CD4-positive, alpha-beta T cell (primary cell): ENCODE data around the gene RALY. TPM values are rescaled to one million over a fixed set of nuclear protein-coding genes. Genes with fewer than 3 reads are reported as not detected.

Source experiments
- ATAC-seq: fragments of 200-7000 bp; cut with Tn5 transposase; one replicate; pipeline ENCODE4 v1.10.0; 2022; ENCODE audit warnings: mild to moderate bottlenecking; ENCODE audit not compliant: poor library complexity
- CTCF ChIA-PET: fragments of 350-600 bp; sonication (Branson Sonifier 250); formaldehyde crosslinking; loops from one replicate; lab custom pipeline; 2021; ENCODE audit warnings: antibody characterized with exemption, inconsistent platforms; lab: Charles Lee
- POLR2A ChIA-PET: fragments of 350-600 bp; sonication (Branson Sonifier 250); formaldehyde crosslinking; loops from one replicate; lab custom pipeline; 2021; ENCODE audit warnings: antibody characterized with exemption, inconsistent platforms; lab: Charles Lee
- DNase-seq, 14 experiments: peaks; one replicate each; pipeline ENCODE4 v3.0.0-alpha.2; 2013 to 2020; ENCODE audit warnings: mixed read lengths in 2 of 14
- H3K27ac ChIP-seq, 2 donors: one replicate each; pipeline versions ENCODE4 v1.5.1 to v1.7.0; 2013; ENCODE audit warnings: low read length in 2 of 2, low read depth in 1 of 2, mild to moderate bottlenecking in 1 of 2
- H3K27me3 ChIP-seq, 2 experiments: 1 replicate in 1 of 2; 2 replicates in 1 of 2; pipeline versions ENCODE4 v1.6.1 to v1.7.0; 2013; ENCODE audit warnings: low read length in 2 of 2, control low read depth in 1 of 2, mild to moderate bottlenecking in 1 of 2, moderate library complexity in 1 of 2; ENCODE audit not compliant: insufficient read depth in 2 of 2, control insufficient read depth in 1 of 2
- H3K36me3 ChIP-seq: one replicate; pipeline ENCODE4 v1.6.1; 2013; ENCODE audit warnings: low read length, control low read depth; ENCODE audit not compliant: insufficient read depth
- H3K4me1 ChIP-seq: one replicate; pipeline ENCODE4 v1.6.1; 2013; ENCODE audit warnings: low read length, control low read depth; ENCODE audit not compliant: insufficient read depth
- H3K4me3 ChIP-seq: one replicate; pipeline ENCODE4 v1.5.1; 2013; ENCODE audit warnings: mild to moderate bottlenecking, low read length, moderate library complexity
- H3K9me3 ChIP-seq, 2 experiments: 1 replicate in 1 of 2; 2 replicates in 1 of 2; pipeline versions ENCODE4 v1.6.1 to v1.7.0; 2013; ENCODE audit warnings: low read length in 2 of 2, mild to moderate bottlenecking in 2 of 2, control low read depth in 1 of 2, moderate library complexity in 1 of 2; ENCODE audit not compliant: control insufficient read depth in 1 of 2, insufficient read depth in 1 of 2
- H3K27ac Mint-ChIP-seq: one replicate; pipeline ENCODE4 v1.8.0; 2020; ENCODE audit warnings: mixed read lengths
- H3K27me3 Mint-ChIP-seq: one replicate; pipeline ENCODE4 v1.8.0; 2021; ENCODE audit warnings: mixed read lengths
- H3K36me3 Mint-ChIP-seq: one replicate; pipeline ENCODE4 v1.8.0; 2021; ENCODE audit warnings: low read depth, mixed read lengths
- H3K4me1 Mint-ChIP-seq: one replicate; pipeline ENCODE4 v1.8.0; 2021; ENCODE audit warnings: low read depth, mixed read lengths
- H3K4me3 Mint-ChIP-seq: one replicate; pipeline ENCODE4 v1.8.0; 2020; ENCODE audit warnings: mild to moderate bottlenecking, mixed read lengths
- H3K9me3 Mint-ChIP-seq: one replicate; pipeline ENCODE4 v1.8.0; 2020; ENCODE audit warnings: mixed read lengths
- CTCF ChIP-seq: fragments of 200-600 bp; IDR thresholded peaks from one replicate; pipeline ENCODE4 v1.8.0; 2022; ENCODE audit warnings: antibody characterized with exemption, mild to moderate bottlenecking
- intact Hi-C, 2 experiments: fragments of 100-400 bp; cut with DNase I in 1 of 2; cut with micrococcal nuclease in 1 of 2; formaldehyde crosslinking; loops; one replicate each; pipeline versions ENCODE4 v1.15.1 to v1.9.0; 2023 to 2025; cut with DNase I, micrococcal nuclease
- polyA plus RNA-seq, 2 donors: library from polyadenylated mRNA; unstranded; fragments of 120-200 nt; gene quantifications; one replicate each; pipeline ENCODE4 v1.2.1, GENCODE V29; 2013
- total RNA-seq, 174 experiments: library from RNA in 2 of 174; stranded (reverse) in 2 of 174; gene quantifications; one replicate each; pipeline ENCODE4 v1.2.3 and lab custom pipeline; 2021 to 2026

RALY gene
- total RNA-seq (100 to 1,000 TPM; 112 TPM), total RNA-seq (lab: John Stamatoyannopoulos, UW) (94.3 to 180 (median 123) reads per million in 172 experiments)
- 159 TPM for polyA plus RNA-seq (2013, experiment 1 of 2)
- polyA plus RNA-seq (2013, experiment 2 of 2): 153 TPM

GRCh38 chr20:33993576-33994221 lies at the start of gene RALY:
Gene RALY, plus strand, starts transcription at chr20:33993911. Its CDS starts 78,164 bp downstream, at chr20:34072075.
- TF ChIP-seq CTCF: no peak
- Histone ChIP-seq H3K27ac (peak within 1 kb of the TSS; percentile 91 to 97), H3K4me3 (peak within 1 kb of the TSS; percentile 97), H3K27me3 (no peaks in the 10 kb centered on the region), H3K36me3 (peaks cover 3% of the 10 kb centered on the region), H3K9me3 (no peaks in the 10 kb centered on the region), H3K4me1 (peaks cover 57% of the 10 kb centered on the region)
- ChIA-PET POLR2A (interaction anchor here (0.5 to 2.9 kb wide), 39 partner anchors 8 to 1961 kb away, joined by 3 to 95 read pairs (median 5); partner anchors contain the start of genes AHCY, CBFA2T2, CDK5RAP1 and CHMP4B), CTCF (interaction anchor here (0.5 kb wide), 1 partner anchor 115 kb away, joined by 3 read pairs; no protein-coding TSS in a partner anchor)
- peaks cover 31% of the 10 kb centered on the region for H3K36me3 Mint-ChIP-seq
- H3K4me1 Mint-ChIP-seq: peaks cover 74% of the 10 kb centered on the region
- peak; percentile 90 to 98 (median 96) for DNase-seq
- peak; percentile 73 for ATAC-seq
- no peaks in the 10 kb centered on the region for H3K9me3 Mint-ChIP-seq
- peak within 1 kb of the TSS; percentile 100 for H3K4me3 Mint-ChIP-seq
- intact Hi-C loops: loop anchor here (1.0 to 10.0 kb wide), 16 partner anchors 44 to 1961 kb away; partner anchors contain the start of genes CHMP4B (in 2 of the 2), ACSS2 (in 1 of the 2), AHCY (in 1 of the 2) and E2F1 (in 1 of the 2)
- no peaks in the 10 kb centered on the region for H3K27me3 Mint-ChIP-seq
- H3K27ac Mint-ChIP-seq: peak within 1 kb of the TSS; percentile 99

- Histone ChIP-seq H3K27me3 (no peaks in the 10 kb centered on the region), H3K4me1 (no peaks in the 10 kb centered on the region), H3K36me3 (no peaks in the 10 kb centered on the region), H3K9me3 (peaks cover 11 to 23% of the 10 kb centered on the region in 2 experiments), H3K27ac (no peak overlapping the region), H3K4me3 (no peak overlapping the region)
- intact Hi-C loops: no loop called here
- ChIA-PET CTCF (no interaction called here), POLR2A (no interaction called here)
- no peak overlapping the region for H3K4me3 Mint-ChIP-seq
- TF ChIP-seq CTCF: no peak
- no peak for DNase-seq
- H3K27ac Mint-ChIP-seq: no peak overlapping the region
- no peaks in the 10 kb centered on the region for H3K4me1 Mint-ChIP-seq
- H3K36me3 Mint-ChIP-seq: no peaks in the 10 kb centered on the region
- H3K27me3 Mint-ChIP-seq: no peaks in the 10 kb centered on the region
- H3K9me3 Mint-ChIP-seq: peaks cover 6% of the 10 kb centered on the region
- no peak for ATAC-seq
Measured at GRCh38 chr20:33944914-33945313, 48.8 kb upstream of the RALY start.

- Mint-ChIP-seq H3K27ac (no peak overlapping the region), H3K27me3 (no peaks in the 10 kb centered on the region), H3K9me3 (peaks cover 6% of the 10 kb centered on the region), H3K36me3 (no peaks in the 10 kb centered on the region), H3K4me3 (no peak overlapping the region), H3K4me1 (no peaks in the 10 kb centered on the region)
- Histone ChIP-seq H3K9me3 (peaks cover 11 to 23% of the 10 kb centered on the region in 2 experiments), H3K27me3 (no peaks in the 10 kb centered on the region), H3K4me1 (no peaks in the 10 kb centered on the region), H3K4me3 (no peak overlapping the region), H3K27ac (no peak overlapping the region), H3K36me3 (no peaks in the 10 kb centered on the region)
- TF ChIP-seq CTCF: no peak
- no peak for ATAC-seq
- ChIA-PET POLR2A (no interaction called here), CTCF (no interaction called here)
- DNase-seq: no peak
- intact Hi-C loops: no loop called here
Measured at GRCh38 chr20:33945391-33946081, 48.2 kb upstream of the RALY start.
